Progenitor cell of endocrine pancreas (in vitro differentiated cells): Measurements from ENCODE around the gene SPEM2. TPM values are rescaled to one million over a fixed set of nuclear protein-coding genes. Genes with fewer than 3 reads are reported as not detected.
A peak's percentile ranks its signal among the peaks of the same experiment; 100 is the strongest.

ENCODE experiments used
- DNase-seq: peaks from one replicate; pipeline ENCODE4 v3.0.0; 2021; ENCODE audit warnings: low spot score; ENCODE audit not compliant: unreplicated experiment
- H3K27ac Mint-ChIP-seq: 2 replicates; pipeline ENCODE4 v1.8.0; 2021; ENCODE audit warnings: mild to moderate bottlenecking, moderate library complexity, mixed read lengths
- H3K27me3 Mint-ChIP-seq: 2 replicates; pipeline ENCODE4 v1.8.0; 2021; ENCODE audit warnings: mixed read lengths
- H3K36me3 Mint-ChIP-seq: 2 replicates; pipeline ENCODE4 v1.8.0; 2022; ENCODE audit warnings: mixed read lengths; ENCODE audit not compliant: insufficient read depth
- H3K4me1 Mint-ChIP-seq: 2 replicates; pipeline ENCODE4 v1.8.0; 2021; ENCODE audit warnings: low read depth, mixed read lengths
- H3K4me3 Mint-ChIP-seq: 2 replicates; pipeline ENCODE4 v1.8.0; 2021; ENCODE audit warnings: low read depth, mild to moderate bottlenecking, moderate library complexity, mixed read lengths
- H3K9me3 Mint-ChIP-seq: 2 replicates; pipeline ENCODE4 v1.8.0; 2021; ENCODE audit warnings: low read depth, mixed read lengths
- long read RNA-seq: library from polyadenylated mRNA; unstranded; transcript quantifications from one replicate; pipeline ENCODE4 v2.0.0, GENCODE V29; 2020
- total RNA-seq: library from RNA; stranded (reverse); gene quantifications from 2 replicates; pipeline ENCODE4 v1.2.1, GENCODE V29; 2021
- TF ChIP-seq, protein P1 (sequence below): fragments of 200-600 bp; sonication (generic); IDR thresholded peaks from one replicate; pipeline ENCODE4 v1.5.0; 2021; ENCODE audit warnings: antibody characterized with exemption, mild to moderate bottlenecking; ENCODE audit not compliant: unreplicated experiment

The SPEM2 gene
- total RNA-seq, result not detected in 2 replicates
- long read RNA-seq, result 0 reads

DNA sequence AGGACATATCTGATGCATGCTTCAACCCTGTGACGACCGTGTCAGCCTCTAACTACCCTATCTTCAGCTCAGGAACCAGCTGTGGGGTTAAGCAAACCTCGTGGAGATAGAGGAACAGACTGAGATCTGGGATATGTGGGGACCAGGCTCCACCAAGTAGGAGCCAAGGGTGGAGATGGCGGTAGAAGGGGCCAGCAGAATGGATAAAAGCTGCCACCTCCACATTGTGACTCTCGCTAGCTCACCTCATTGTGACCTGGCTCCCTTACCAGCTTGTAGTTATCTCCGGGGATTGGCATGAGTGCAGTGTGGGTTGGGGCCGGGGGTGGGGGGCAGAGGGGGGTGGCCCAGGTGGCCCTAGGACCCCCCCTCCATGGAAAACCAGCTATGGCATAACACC is at the start of gene SPEM2:
Gene SPEM2 (plus strand): TSS at position 301 of the 400 bp plus-strand sequence. CDS start 73 bp downstream, at position 374.
- DNase-seq, result no peak
- Mint-ChIP-seq H3K27me3 (no peaks in the 10 kb centered on the region), H3K9me3 (no peaks in the 10 kb centered on the region), H3K27ac (no peak within 1 kb of the TSS), H3K4me1 (no peaks in the 10 kb centered on the region), H3K36me3 (no peaks in the 10 kb centered on the region), H3K4me3 (no peak within 1 kb of the TSS)
- TF ChIP-seq, protein P1, sequence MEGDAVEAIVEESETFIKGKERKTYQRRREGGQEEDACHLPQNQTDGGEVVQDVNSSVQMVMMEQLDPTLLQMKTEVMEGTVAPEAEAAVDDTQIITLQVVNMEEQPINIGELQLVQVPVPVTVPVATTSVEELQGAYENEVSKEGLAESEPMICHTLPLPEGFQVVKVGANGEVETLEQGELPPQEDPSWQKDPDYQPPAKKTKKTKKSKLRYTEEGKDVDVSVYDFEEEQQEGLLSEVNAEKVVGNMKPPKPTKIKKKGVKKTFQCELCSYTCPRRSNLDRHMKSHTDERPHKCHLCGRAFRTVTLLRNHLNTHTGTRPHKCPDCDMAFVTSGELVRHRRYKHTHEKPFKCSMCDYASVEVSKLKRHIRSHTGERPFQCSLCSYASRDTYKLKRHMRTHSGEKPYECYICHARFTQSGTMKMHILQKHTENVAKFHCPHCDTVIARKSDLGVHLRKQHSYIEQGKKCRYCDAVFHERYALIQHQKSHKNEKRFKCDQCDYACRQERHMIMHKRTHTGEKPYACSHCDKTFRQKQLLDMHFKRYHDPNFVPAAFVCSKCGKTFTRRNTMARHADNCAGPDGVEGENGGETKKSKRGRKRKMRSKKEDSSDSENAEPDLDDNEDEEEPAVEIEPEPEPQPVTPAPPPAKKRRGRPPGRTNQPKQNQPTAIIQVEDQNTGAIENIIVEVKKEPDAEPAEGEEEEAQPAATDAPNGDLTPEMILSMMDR, result no peak

DNA sequence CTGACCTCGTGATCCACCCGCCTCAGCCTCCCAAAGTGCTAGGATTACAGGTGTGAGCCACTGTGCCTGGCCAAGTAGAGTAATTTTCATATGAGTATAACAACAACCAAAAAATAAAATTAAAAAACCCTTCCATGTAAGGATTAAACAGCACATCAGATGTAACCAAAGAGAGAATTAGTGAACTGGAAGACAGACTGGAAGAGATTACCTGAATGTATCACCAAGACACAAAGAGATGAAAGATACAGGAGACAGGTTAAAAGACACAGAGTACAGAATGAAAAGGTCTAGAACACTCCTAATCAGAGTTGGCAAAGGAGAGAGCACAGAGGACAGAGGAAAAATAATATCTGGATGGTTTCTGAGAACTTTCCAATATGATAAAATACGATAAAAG is 46.3 kb upstream of the SPEM2 start:
- no peak overlapping the region for H3K27ac Mint-ChIP-seq
- peaks cover 5% of the 10 kb centered on the region for H3K9me3 Mint-ChIP-seq
- H3K27me3 Mint-ChIP-seq, result peaks cover 34% of the 10 kb centered on the region
- no peaks in the 10 kb centered on the region for H3K36me3 Mint-ChIP-seq
- TF ChIP-seq, protein P1, result no peak
- no peak for DNase-seq
- no peak overlapping the region for H3K4me3 Mint-ChIP-seq
- peaks cover 8% of the 10 kb centered on the region for H3K4me1 Mint-ChIP-seq

DNA sequence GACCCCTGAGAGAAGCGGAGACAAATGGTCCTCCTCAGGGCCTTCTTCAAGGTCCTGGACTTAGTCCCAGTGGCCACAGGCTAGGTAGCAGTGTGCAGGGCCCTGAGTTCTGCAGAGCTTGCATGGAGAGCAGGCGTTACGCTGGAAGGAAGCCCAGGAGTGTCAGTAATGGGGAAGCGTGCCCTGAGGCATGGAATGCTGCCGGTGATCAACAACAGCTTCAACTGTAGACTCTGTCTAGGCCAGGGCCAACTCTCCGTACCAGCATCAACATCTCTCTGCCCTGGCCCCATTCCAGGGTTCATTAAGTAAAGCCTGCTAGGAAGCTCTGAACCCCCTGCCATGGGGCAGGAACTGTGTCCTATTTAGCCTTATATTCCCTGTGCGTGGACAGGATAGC is 45.1 kb upstream of the SPEM2 start:
- no peak for DNase-seq
- Mint-ChIP-seq H3K36me3 (no peaks in the 10 kb centered on the region), H3K9me3 (peaks cover 5% of the 10 kb centered on the region), H3K4me1 (peaks cover 9% of the 10 kb centered on the region), H3K27me3 (peaks cover 37% of the 10 kb centered on the region), H3K27ac (peak overlapping the region; percentile 17), H3K4me3 (peak overlapping the region; percentile 78)
- TF ChIP-seq, protein P1, result no peak

DNA sequence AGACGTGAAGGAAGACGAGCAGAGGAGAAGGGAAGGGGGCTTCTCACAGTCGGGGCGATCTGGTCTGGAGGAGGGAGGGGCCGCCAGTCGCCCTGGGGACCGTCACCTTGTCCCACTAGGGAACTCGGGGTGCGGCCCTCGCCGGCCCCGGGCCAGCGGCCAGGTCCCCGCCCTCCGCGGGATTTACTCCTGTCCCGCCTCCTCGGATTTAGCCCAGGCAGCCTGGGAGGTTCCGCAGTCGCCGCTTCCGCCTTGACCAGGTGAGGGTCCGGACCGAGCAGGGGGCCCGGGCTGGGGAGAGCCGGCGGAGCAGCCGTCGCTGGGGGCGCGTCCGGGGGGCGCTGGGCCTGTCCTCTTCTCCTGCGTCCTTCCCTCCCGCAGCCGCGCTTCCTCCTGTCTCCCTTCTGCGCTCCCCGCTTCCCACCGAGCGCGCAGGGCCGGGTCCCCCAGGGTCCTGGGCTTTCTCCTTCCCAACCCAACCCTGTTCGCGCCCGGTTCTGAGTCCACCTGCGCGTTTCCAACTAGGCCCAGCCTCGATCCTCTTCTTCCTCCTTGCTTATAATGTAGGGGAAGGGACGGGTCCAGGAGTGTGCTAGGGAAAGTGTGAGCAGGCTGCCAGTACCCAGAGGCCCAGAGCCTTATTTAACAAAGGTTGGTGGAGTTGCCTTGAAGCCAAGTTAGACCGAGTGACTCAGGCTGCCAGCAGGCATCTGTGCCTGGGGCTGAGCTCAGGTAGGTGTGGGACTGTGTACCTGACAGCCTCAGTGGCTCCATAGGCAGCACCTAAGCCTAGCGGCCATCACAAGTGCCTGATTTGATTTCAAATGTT is 44.3 kb upstream of the SPEM2 start, which contains the start of gene TNK1:
Gene TNK1 (plus strand): TSS at position 235 of the 829 bp plus-strand sequence. CDS start 1,838 bp downstream, outside the sequence.
- Mint-ChIP-seq H3K36me3 (no peaks in the 10 kb centered on the region), H3K9me3 (peaks cover 5% of the 10 kb centered on the region), H3K4me1 (peaks cover 9% of the 10 kb centered on the region), H3K27ac (peak within 1 kb of the TSS; percentile 79), H3K27me3 (peaks cover 37% of the 10 kb centered on the region), H3K4me3 (peak within 1 kb of the TSS; percentile 78)
- DNase-seq, result peak; percentile 33
- TF ChIP-seq, protein P1, result no peak

DNA sequence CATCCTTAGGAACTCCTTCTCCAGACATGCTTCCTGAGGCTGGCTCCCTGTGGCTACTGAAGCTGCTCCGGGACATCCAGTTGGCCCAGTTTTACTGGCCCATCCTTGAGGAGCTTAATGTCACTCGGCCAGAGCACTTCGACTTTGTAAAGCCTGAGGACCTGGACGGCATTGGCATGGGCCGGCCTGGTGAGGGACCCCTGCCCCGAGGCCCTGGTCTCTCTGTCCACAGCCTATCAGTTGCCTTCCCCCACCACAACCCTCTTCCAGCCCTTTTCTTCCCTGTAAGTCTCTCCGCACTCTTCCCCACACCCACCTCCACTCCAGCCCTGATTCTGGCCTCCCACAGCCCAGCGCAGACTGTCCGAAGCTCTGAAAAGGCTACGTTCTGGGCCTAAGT is 42.5 kb upstream of the SPEM2 start:
- Mint-ChIP-seq H3K27me3 (peaks cover 37% of the 10 kb centered on the region), H3K9me3 (peaks cover 5% of the 10 kb centered on the region)

More for the DNA sequence above, 42.5 kb upstream of the SPEM2 start:
- TF ChIP-seq, protein P1, result no peak
- Mint-ChIP-seq H3K36me3 (peaks cover 1% of the 10 kb centered on the region), H3K4me3 (no peak overlapping the region), H3K27ac (no peak overlapping the region), H3K4me1 (peaks cover 9% of the 10 kb centered on the region)
- no peak for DNase-seq
